Stimulated activated CD8-positive, alpha-beta memory T cell treated with anti-CD3 and anti-CD28 coated beads, Interleukin-15, amount 100 ng/mL, for 4 hours (primary cell): ENCODE measurements around the gene PAXIP1.

Experiments used
- DNase-seq, 2 donors: peaks; one replicate each; pipeline ENCODE4 v3.0.0-alpha.2; 2020; ENCODE audit warnings: low read depth in 2 of 2

PAXIP1 gene

DNA sequence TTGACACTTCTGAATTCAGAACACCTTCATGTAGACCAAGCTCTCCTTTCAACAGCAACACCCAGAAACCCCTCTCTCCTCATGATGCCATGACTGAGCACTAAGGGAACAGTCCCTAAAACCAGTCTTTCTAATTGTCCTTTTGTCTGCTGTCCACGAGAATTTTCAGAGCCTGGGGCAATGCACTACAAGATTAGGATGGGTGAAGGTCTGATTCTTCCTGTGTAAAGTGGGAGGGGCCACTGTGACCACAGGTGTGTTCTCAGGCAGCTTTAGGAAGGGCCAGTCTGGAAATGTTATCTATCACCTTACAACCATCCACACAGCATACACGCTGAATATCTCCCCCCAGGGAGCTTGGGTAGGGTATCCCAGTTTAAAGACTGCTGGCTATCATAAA is 7.9 kb downstream of the PAXIP1 start:
- no peak for DNase-seq

DNA sequence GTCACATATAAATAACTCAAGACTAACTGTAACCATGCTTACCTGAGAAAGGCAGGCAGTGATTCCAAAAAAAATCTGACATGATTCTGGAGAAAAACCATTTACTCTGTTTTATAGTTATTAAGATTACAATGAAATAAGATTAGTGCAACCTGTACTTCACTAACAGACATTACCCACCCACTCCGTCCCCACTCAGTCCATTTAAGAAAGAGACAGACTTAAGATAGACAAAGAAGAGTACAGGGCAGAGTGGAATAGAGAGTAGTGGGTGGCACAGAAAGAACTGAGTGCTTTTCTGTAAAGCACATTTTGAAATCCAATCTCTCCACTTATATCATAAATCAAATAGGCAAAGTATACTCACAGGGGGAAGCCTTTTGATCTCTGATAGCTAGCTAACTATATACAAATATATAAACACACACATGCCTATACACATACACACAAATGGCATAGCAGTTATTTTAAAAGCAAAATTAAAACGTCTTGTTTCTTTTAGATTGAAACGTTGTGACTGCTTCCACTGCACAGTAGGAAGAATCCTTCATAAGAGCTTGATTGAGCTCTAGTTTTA is 11.9 kb downstream of the PAXIP1 start:
- no peak for DNase-seq

DNA sequence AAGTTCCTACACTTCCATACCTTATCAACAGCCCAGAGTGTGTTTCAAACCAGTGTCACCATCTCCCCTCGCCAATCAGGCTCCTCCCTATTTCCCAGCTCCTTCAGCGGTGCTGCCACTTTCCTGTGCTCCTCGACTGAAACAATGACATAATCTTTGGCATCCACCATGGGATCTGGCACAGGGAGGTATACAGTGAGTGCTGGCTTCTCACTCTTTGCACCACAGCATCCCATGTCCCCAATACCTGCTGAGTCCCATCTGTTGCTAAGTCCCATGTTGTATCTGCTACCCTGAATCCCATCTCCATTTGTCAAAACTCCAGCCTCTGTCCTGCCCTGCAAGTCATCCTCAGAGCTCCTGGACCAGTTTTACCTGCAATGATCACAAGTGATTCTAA is 15.4 kb downstream of the PAXIP1 start:
- DNase-seq = no peak

DNA sequence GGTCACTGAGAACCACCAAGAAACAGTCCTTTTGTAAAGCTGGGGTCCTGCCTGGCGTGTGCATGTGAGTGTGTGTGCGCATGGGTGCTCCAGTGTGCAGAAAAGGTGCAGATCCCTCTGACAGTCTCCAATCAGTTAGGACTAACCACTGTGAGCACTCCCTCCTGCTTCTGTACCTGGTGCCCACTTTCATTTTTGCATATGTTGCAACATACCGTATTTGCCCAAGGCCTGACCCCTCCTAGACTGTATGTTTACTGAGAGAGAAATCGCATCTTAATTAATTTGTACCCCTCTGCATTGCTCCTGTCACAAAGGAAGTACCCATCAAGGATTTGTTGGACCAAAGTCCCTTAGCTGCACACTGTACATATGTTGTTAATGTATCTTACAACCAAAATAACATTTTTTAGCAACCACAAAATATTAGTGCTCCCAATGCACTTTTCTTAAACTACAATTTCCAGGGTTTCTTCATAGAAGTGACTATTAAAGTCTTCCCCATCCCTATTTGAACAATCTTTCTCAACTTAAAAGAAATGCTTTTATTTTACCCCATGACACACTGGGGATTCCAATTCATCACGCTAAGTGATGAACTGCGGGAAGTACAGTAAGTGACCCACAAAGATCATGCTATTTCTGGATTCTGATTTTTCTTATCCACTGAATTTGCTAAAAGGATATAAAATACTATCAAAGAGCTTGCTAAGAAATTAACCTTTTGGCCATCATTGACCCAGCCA is 16.6 kb downstream of the PAXIP1 start:
- DNase-seq = no peak

DNA sequence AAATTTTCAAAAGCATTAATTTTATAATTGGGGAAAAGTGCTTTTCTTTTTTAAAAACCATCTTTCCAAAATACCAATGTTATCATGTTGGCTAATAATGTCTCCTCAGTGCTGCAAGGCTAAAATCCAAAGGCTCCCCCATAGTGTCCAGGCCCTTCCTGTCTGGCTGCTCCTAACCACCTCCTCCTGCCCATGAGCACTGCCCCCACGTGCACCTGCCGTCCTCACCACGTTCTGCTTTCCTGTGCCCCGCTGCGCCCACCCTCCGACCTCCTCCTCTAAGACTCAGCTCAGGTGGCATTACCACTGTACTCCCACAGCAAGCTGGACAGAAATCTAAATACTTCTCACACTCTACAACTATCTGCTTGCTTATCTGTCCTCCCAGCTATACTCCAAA is 17.7 kb downstream of the PAXIP1 start:
- no peak for DNase-seq

DNA sequence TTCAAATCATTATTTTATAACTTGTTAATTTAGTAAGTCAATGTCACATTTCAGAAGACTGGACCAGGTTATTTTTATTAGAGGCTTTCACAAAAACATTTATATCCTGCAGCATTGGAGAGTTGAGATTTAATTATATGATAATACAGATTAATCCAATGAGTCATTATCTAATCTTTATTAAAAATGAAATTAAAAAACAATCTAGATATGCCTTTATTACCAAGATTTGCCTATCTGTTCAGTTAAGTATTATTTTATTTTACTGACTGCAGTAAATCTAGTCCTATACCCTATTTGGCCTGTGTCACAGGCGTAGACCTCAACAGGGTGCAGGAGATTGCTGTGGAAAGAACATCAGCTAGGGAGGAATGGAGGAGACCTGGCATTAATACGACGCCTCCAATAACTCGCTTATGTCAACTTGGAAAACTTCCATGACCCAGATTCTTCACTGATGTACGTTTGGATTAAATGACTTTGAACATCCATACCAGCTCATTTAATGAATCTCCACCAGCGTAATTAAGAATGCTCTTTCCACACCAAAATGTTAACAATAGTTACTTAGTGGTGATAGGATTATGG is 18.2 kb downstream of the PAXIP1 start:
- DNase-seq = no peak

DNA sequence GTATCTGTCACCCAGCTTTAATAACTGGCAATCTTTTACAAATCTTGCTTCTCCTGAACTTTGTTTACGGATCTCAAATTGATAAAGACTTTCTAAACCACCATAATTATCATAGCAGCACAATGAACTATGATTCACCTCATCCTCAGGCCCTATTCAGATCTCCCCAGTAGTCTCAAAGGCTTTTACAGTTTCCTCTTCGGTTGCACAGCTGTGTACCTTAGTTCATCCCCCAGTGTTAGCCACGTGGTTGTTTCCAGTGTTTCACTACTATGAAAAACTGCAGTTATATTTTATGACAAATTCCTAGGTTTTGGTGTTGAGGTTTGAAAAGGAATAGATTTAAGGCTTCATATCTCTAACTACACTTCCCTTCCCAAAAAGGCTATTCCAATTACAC is 24.9 kb downstream of the PAXIP1 start:
- no peak for DNase-seq

DNA sequence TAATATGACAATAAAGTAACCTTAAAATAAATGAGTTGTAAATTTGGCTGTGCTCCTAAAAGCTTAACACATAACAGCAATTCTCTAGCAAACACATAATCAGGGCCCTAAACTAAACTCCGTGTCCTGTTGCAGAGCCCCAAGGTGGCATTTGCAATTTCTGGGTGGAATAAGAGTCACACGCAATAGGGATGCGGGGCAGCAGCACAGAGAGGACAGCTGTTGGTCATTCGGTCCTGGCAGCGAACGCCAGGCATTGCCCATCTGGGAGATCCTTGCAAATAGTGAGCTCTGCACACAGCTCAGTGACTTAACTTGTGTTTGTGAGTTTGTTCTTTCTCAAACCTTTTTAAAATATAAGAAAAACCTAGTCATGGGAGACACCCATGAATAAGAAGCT is 25.7 kb downstream of the PAXIP1 start:
- no peak for DNase-seq

DNA sequence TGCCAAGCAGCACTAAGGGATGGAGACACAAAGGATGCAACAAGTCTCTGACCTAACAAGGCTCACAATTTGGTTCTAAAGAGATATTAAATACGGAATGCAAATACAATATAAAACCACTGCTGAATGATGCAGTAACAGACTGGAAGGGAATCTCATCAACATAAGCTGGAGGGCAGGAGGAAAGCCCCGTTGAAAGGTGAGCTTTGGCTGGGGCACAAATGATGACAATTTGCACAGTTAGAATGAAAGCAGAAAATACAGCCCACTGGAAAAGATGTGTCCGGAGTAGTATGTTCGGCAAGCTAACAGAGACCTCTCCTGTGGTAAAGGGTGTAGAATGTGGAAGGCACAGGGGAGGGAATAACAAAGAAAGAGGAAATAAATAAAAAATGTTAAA is 26.1 kb downstream of the PAXIP1 start:
- no peak for DNase-seq

DNA sequence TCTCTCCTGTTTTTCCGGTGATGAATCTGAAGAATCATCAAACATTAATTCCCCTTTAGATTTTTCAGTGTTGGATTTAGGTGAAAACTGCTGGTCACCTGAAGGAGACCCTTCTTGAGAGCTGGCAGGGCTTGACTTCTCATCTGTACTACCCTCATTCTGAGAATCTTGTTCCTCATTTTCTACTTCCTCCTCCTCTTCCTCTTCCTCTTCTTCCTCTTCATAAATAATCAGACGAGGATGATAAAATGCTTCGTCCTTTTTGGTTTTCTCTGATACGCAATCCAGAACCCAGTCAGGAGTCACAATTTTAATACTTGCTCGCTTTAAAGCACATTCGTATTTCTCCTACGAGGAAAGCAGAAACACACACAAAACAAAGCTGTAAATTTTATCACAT is 26.9 kb downstream of the PAXIP1 start:
- DNase-seq = no peak

DNA sequence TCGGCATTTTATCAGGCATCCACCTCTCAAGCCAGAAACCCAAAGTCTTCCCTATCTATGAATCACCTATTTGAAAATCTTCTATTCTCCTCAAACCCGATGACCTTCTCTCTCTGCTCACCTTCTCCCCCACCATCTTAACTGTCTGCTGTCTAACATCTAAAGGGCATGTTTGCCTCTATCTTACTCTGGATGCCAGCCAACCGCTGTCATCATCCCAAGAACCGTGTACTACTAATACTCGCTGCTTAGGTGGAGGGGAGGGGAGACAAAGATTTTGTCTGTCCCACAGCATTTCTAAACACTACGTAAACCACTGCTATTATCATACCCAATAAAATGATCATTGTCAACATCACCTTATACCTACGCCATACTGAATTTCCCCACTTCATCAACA is 29.5 kb downstream of the PAXIP1 start:
- DNase-seq = no peak

DNA sequence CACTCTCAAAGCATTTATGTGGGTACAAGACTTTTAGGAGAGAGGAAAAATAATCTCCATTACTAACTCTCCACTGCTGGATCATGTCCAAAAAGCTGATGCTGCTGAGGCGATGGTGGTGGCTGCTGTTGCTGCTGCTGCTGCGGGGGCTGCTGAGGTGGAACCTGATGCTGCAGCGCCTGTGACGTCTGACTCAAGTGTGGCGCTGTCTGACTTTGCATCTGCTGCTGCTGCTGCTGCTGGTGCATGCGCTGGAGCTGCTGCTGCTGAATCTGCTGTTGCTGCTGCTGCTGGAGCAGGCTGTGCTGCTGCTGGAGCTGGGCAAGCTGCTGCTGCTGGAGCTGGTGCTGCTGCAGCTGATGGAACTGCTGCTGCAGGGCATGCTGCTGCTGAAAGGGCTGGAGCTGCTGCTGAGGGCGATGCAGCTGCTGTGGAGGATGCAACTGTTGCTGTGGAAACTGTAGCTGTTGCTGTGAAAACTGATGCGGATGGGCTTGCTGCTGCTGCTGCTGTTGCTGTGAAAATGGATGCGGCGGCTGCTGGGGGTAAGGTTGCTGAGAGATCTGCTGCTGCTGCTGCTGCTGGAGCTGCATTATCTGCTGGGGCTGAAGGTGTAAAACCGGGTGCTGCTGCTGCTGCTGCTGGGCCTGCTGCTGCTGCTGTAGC is 34.5 kb downstream of the PAXIP1 start:
- DNase-seq = no peak

DNA sequence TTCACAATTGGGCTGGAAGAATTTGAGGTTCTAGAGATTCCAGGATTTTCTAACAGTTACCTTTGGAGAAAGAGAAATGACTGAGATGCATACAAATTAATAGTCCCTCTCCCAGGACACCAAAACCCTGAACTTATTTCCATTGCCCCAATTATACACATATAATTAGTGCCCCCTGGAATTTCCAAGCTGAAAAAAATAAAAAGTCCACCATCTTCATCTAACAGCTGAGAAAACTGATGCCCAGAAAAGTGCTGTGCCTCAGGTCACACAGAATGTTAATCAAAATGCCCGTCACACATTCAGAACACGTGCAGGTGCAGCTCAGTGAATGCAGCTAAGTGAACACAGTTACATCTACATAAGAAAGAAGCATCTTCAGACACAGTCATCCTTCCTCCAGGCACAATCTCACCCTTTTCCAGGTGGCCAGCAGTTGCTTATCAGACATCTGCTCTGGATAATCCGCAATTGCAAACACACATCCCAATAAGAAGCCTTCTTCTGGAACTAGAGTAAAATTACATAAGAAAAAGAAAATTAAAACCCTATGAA is 35.4 kb downstream of the PAXIP1 start:
- no peak for DNase-seq

DNA sequence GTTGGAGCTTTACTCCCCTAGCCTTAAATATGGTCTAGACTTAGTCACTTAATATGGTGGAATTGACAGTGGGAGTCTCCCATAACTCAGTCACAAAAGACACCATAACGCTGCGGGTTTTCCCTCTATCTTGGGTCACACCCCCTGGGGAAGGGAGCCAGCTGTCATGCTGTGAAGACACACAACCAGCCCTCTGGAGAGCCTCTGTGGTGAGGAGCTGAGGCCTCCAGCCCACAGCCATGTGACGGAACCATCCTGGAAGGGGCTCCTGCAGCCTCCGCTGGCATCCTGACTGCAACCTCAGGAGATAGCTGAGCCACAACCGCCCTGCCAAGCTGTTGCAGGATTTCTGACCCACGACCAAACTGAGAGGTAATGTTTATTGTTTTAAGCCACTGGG is 37.9 kb downstream of the PAXIP1 start:
- no peak for DNase-seq

DNA sequence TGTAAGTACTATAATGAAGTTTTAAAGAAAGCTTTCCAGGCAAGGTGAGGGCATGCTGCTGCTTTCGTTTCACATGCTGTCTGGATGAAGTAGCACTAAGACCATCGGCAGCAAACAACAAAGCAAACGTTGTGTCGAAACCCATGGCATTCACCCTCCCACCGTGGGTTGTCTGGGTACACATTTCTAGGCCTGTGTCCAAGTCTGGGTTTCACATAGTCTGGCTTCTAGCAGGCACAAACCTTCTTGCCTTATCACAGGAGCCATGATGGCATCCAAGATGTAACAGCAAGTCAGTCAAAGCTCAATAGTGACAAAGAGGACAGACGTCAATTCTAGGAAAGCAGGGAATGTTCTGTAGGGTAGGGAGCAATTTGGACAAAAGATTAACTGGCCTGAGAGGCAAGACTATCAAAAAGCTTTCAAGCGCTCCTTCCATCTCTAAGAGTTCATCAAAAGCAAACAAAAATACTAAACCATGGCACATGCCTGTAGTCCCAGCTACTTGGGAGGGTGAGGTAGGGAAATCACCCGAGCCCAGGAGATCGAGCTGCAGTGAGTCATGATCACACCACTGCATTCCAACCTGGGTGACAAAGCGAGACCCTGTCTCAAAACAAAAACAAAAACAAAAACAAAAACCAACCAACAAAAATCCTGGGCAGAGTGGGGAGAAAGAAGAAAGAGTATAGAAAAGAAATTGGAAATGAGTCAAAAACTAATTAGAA is 42.7 kb downstream of the PAXIP1 start:
- no peak for DNase-seq

DNA sequence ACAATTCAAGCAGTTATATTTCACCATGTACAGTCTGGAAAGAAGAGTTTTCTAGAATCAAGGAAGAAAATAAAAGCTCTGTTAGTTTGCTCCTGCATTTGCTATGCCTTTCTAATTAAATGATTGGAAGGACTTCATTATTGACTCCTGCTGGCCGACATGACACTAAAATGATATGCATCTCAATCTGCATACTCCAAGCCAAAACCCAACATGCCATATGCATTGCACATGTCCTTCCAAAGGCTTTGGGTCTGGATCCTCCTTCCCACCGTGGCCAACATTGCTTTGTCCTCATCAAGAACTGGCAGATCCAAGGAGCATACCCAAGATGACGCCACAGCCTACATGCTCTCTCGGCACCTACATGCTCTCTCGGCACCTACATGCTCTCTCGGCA is 46.5 kb downstream of the PAXIP1 start:
- DNase-seq = no peak

DNA sequence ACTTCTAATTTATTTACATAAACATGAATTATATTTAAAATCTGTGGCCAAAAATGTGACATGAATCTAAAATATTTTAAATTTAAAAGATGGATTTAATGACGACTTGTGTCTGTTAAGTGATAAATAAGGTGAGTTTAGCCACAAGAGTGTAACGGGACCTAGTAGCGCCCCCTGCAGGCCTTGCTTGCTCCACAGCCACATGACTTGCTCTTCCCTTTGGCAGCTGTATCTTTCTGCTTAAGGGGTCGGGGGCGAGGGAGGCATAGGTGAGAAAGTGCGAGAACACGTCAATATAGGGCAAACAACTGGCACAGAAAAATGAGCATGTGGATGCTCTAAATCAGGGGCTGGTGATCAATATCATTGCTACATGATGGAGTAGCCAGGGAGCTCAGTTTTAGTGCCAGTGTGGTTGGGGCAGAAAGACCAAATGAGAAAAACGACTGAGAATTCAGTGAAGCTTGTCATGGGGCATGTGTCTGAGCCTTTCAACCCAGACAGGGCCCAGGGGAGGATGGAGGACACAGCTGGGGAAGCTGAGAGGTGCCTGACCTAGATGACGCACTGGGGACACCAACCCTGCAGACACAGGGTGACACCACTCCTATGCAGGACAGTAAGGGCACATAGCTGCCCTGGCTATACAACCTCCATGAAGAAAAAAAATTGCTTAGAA is 49.8 kb downstream of the PAXIP1 start:
- DNase-seq = peak; percentile 29 to 33

DNA sequence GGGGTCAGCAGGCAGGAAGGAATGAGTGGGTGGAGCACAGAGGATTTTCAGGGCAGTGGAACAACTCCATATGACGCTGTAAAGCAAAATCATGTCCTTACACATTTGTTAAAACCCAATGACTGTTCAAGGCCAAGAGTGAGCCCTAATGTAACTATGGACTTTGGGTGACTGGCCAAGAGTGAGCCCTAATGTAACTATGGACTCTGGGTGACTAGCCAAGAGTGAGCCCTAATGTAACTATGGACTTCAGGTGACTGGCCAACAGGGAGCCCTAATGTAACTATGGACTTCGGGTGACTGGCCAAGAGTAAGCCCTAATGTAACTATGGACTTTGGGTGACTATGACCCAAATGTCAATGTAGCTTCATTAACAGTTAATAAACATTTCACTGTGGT is 52.0 kb downstream of the PAXIP1 start:
- DNase-seq = no peak

DNA sequence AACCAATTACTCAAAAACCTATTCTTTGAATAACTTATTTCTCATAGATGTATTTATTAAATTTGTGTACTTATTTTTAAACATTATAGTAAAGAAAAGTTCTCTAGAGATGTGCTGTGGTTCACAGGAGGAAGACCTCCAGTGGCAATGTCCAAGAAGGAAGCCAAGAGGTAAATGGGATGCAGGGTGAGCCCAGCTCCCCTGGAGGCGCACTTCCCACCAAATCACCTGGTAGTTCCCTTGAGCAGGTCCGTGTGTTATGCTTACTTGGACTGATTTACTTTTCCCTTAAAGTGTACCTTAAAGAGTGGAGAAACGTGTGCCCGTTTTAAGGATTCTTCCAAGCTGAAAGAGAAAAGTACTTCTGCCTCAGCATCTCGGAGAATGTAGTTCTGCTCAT is 55.3 kb downstream of the PAXIP1 start:
- DNase-seq = no peak

DNA sequence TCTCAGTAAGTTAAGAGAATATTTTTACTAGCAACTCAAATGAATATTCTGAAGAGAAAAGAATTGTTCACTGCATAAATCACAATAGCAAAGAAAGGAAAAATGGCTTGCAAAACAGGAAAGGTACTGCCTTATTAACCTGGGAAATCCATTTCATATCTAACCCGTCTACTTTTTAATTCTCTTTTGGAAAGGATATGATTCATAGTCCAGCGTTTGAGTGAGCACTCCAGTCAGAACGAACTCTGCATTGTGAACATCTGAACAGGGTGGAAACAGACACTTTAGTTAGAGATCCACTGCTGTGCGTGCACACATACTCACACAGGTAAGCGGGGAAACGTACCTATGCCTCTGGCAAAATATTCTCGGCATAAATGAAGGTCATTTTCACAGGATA is 56.8 kb downstream of the PAXIP1 start:
- DNase-seq = no peak

DNA sequence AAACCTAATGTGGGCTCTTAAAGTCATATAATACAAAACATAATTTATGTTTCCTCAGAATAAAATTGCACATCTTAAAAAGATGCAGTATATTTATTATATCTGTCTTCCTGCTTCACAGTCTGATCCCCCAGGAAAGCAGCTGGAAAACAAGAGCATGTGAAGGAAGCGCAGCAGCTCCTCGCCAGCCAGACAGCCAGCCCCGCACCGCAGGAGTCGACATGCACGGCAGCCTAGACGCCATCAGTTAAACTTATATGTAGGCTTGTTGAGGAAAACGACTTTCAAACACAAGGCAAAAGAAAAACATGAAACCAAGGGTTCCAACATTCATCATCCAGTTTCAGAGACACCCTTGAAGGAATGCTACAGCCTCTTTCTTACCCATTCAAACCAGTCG is 59.0 kb downstream of the PAXIP1 start:
- no peak for DNase-seq
